ENCODE data around the gene CSPG4.
"Not testable (repeated sequence)": the region's sequence is repeated elsewhere in the genome, so short reads cannot be mapped to it uniquely, and the experiment has no call there.

CSPG4 gene, protein sequence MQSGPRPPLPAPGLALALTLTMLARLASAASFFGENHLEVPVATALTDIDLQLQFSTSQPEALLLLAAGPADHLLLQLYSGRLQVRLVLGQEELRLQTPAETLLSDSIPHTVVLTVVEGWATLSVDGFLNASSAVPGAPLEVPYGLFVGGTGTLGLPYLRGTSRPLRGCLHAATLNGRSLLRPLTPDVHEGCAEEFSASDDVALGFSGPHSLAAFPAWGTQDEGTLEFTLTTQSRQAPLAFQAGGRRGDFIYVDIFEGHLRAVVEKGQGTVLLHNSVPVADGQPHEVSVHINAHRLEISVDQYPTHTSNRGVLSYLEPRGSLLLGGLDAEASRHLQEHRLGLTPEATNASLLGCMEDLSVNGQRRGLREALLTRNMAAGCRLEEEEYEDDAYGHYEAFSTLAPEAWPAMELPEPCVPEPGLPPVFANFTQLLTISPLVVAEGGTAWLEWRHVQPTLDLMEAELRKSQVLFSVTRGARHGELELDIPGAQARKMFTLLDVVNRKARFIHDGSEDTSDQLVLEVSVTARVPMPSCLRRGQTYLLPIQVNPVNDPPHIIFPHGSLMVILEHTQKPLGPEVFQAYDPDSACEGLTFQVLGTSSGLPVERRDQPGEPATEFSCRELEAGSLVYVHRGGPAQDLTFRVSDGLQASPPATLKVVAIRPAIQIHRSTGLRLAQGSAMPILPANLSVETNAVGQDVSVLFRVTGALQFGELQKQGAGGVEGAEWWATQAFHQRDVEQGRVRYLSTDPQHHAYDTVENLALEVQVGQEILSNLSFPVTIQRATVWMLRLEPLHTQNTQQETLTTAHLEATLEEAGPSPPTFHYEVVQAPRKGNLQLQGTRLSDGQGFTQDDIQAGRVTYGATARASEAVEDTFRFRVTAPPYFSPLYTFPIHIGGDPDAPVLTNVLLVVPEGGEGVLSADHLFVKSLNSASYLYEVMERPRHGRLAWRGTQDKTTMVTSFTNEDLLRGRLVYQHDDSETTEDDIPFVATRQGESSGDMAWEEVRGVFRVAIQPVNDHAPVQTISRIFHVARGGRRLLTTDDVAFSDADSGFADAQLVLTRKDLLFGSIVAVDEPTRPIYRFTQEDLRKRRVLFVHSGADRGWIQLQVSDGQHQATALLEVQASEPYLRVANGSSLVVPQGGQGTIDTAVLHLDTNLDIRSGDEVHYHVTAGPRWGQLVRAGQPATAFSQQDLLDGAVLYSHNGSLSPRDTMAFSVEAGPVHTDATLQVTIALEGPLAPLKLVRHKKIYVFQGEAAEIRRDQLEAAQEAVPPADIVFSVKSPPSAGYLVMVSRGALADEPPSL (N-terminal part only)

DNA sequence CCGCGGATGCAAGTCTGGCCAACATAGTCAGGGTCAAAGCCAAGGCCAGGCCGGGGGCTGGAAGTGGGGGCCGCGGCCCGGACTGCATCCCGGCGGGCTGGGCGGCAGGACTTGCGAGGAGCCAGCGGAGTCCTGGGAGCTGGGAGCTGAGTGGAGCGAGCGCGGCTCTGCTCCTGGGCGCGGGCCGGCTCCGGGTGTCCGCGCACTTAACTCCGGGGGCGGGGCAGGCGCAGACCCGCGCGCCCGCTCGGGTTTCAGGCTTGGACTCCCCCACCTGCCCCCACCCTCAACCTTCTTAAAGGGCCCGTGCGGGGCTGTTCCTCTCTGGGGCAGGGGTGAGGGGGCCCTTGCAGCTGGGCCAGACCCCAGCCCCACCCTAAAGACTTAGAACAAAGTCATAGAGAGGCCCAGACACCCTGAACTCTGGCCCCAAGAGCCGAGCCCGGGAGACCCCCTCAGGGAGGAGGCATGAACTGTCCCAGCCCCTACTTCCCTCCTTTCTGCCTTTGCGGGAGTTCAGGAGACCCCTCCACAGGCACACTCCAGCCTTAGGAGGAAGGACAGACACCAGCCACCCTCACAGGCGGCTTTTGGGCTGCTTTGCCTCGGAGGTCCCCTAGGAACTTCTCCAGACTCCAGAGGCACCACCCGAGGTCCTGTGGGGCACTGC lies at the start of gene CSPG4:
TSS of gene CSPG4 (minus strand) at position 181 of the 670 bp plus-strand sequence. CDS start at position 88, 93 bp downstream.
- no peak for DNase-seq

GRCh38 chr15:75762357-75762718 lies 49.7 kb upstream of the CSPG4 start:
- not testable (repeated sequence) for DNase-seq

DNA sequence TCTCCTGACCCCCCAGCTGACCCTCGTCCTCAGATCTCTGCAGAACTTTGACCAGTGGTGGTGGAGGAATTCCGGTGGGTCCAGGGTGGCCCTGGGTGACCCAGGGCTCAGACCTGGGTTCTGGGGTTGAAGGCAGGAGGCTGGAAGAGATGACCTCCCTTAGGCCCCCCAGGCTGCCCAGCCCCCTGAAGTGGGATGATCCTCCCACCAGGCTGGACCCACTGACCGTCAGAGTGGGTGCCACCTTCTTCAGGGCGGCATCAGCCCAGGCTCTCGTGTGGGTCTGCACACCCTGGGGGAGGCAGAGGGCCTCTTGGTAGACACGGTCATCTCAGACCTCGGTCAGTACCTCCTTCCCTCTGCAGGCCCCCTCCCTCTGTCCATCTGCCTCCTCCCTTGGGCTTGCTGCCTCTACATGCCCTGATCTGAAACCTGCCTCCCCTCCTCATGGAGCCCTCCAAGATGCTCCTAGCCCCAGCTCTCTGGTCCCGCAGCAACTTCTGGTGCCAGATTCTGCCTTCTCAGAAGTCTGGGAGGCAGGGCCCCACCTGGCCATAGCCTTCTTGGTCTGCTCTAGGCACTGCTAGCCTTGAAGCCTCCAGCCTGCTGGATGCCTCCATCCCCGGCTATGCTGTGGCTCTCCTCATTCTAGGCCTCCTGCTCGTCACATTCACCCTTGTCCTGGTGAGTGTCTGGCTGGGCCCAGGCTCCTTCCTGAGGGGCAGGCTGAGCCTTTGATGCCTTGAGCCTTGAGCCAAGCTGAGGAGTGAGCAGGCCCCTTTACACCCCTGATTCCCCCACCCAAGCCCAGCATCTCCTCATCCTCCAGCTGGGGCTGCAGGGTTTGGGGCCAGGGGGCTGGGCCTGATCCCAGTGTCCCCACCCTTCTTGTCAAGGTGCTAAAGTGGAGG lies 49.1 kb upstream of the CSPG4 start:
- no peak for DNase-seq

DNA sequence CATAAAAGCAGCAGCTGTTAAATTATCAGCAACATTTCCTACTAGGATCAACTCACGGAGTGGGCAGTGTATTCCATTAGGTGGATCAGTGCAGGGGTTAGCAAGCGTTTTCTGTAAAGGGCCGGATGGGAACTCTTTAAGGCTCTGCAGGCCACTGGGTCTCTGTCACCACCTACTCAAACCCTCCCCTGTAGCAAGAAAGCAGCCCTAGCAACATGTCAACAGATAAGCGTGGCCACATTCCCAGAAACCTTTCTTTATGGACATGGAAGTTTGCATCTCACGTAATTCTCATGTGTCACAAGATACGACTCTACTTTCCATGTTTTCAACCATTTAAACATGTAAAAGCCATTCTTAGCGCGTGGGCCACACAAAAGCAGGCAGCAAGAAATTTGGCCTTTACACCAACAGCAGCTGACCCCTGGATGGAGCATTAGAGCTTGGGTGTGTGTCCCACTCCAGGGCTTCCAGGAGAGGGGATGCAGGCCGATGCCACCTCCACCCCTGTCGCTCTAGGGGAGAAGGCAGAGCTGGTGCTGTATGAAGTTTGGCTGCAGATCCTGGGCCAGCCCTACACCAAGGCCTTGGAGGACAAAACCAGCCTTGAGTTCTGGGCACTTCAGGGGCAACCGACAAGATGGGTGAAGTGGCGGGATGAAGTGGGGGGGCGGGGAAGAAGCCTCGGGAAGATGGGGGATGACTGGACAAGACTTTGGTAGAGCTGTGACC lies 48.2 kb upstream of the CSPG4 start:
- DNase-seq, result no peak

DNA sequence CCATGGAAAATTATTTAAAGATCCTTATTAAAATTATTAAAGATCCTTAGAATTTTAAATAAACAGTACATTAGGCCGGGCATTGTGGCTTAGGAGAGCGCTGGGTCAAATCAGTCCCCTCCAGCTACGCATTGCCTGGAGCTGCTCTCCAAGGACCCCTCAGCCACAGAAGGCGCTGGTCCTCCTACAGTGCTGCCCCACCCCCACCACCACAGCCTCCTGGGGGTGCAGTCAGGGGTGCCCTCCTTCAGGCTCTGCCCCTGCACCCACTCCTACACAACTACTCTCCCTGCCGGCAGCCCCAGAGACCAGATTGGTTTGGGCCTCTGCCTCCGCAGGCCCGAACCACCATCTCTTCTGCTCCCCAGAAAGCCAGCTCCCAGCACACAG lies 47.5 kb upstream of the CSPG4 start:
- DNase-seq, result not testable (repeated sequence)

DNA sequence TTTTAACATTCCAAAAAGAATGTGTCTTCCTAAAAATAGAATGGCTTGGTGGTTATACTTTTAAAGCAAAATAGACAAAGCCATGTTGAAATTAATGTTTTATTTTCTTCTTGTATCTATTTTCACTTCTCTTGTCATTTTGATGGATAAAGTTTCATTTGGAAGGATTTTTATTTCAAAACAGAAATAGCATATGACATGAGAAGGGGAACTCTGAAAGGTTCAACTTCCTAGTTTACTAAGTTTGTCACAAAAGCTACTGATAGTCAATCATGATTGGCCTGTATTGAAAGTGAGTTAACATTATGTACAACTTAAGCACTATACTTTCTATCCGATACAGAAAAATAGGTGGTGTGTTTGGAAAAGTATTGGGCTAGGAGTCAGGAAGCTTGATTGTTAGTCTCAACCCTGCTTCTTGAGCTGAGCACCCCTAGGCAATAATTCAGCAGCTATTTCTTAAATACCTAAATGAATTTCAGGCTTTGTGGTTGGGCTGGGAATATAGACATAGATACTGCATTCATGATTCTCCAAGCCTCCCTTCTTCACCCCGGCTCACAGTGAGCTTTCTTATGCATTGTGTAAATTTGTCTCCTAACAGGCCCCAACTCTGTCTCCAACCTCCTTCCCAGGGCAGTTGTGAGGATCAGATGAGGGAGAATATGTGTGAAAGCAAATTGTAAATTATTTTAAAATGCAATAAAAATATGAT lies 46.9 kb upstream of the CSPG4 start:
- DNase-seq, result no peak

GRCh38 chr15:75758071-75758872 lies 45.6 kb upstream of the CSPG4 start:
- peak; percentile 69 to 76 for DNase-seq

DNA sequence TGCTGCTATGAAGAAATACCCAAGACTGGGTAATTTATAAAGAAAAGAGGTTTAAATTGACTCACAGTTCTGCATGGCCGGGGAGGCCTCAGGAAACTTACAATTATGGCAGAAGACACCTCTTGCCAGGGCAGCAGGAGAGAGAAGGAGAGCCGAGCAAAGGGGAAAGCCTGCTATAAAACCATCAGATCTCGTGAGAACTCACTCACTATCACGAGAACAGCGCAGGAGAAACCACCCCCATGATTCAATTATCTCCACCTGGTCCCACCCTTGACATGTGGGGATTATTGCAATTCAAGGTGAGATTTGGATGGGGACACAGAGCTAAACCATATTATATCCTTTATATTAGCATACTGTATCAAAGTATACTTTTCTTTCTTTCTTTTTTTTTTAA lies 42.2 kb upstream of the CSPG4 start:
- not testable (repeated sequence) for DNase-seq

DNA sequence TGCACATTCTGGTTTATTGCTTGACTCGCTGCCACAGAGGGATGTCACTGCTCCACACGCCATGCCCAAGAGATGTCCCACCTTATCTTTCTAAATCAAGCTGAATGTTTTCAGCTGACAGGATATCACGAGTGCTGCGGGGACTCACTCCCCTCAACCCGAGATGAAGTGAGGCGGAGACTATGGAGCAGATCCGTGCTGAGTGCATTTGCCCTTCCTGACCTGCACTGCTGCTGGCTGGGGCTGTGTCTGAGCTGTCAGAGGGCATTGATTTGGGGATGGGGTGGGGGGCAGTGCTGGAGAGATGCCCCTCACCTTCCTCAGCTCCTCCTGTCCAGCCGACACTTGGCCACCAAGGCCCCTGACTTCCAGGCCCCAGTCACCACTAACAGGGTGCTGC lies 40.5 kb upstream of the CSPG4 start:
- DNase-seq, result no peak

- no peak for DNase-seq
Measured at GRCh38 chr15:75751891-75752290, 39.2 kb upstream of the CSPG4 start.

- no peak for DNase-seq
Measured at GRCh38 chr15:75751116-75751875, 38.6 kb upstream of the CSPG4 start.

GRCh38 chr15:75750261-75751050 lies 37.8 kb upstream of the CSPG4 start:
- no peak for DNase-seq

DNA sequence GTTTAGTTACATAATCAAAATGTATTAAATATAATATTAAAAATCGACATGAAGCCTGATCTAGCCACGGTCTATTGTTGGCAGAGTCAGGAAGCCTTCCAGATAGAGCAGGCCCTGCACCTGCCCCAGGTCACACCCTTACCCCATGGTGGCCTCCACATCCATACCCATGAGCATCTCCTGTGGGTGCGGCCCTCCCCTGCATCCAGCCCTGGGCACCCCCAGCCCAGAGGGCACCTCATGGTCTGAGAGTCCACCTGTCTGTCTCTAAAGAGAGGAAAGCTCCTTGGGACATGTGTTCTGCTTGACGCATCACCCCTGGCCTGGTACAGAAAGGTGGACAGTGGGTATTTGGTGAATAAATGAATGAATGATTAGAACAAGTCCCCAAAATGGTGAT lies 37.2 kb upstream of the CSPG4 start:
- no peak for DNase-seq

DNA sequence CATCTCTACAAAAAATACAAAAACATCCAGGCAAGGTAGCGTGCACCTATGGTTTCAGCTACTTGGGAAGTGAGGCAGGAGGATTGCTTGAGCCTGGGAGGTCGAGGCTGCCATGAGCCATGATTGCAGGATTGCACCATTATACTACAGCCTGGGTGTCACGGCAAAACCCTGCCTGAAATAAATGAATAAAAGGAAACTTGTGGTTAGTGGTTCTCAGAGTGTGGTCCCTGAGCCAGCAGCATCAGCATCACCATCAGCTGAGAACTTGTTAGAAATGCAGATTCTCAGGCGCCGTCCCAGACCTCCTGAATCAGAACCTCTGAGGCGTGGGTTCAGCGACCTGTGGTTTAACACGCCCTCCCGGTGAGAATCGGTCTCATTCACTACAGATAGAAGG lies 36.2 kb upstream of the CSPG4 start:
- peak; percentile 35 to 42 for DNase-seq

DNA sequence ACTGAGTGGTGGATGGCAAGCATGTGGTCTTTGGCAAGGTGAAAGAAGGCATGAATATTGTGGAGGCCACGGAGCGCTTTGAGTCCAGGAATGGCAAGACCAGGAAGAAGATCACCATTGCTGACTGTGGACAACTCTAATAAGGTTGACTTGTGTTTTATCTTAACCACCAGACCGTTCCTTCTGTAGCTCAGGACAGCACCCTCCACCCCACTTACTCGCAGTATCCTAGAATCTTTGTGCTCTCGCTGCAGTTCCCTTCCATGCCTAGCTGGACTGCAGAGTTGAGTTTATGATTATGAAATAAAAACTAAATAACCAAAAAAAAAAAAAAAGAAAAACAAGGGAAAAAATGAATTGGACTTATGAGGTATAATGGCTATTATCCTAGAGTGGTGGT lies 34.5 kb upstream of the CSPG4 start:
- not testable (repeated sequence) for DNase-seq

DNA sequence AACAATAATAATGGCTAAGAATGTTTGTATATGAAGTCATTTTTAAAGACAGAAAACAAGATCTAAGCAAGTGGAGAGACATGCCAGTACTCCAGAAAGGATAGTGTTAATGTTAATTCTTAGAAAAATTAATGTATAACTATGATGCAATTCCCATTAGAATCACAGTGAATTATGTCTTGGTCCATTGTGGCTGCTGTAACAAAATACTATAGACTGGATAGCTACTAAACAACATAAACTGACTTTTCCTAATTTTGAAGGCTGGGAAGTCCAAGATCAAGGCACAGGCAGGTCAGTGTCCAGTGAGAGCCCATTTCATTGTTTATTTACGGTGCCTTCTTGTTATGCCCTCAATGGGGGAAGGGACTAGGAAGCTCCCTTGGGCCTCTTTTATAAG lies 32.7 kb upstream of the CSPG4 start:
- DNase-seq, result no peak

- DNase-seq, result not testable (repeated sequence)
Measured at GRCh38 chr15:75742346-75742745, 29.7 kb upstream of the CSPG4 start.

All from stimulated activated CD4-positive, alpha-beta T cell treated with anti-CD3 and anti-CD28 coated beads, Interleukin-2, amount 100 ng/mL, for 24 hours (primary cell).